ENCODE data around the gene DDIT3. TPM values are rescaled to one million over a fixed set of nuclear protein-coding genes. Genes with fewer than 3 reads are reported as not detected.

The DDIT3 gene
- total and polyA plus RNA-seq, 12 donors: 7.7 to 98.4 (median 48.7) TPM

DNA sequence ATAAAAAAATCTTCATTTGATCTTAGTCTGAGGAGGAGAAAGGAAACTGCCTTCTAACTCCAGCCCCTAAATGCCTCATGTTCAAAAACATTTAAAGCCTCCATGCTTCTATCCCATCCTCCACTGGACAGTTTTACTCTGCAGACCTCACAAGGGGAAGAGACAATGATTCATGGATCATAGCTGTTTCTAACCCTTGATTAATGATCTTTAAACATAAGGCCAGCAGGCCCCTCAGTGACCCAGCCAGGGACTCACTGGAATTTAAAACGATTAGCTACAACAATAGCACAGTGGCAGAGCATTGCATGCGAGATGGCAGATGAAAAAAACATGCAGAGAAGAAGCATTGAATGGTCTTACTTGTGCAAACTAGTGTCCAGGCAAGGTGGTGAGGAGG, 20.7 kb upstream of the DDIT3 start:
- H3K9me3 ChIP-seq (replicated peaks in 1 of 3): no peaks in the 10 kb centered on the region
- peaks cover 0 to 40% of the 10 kb centered on the region in 2 donors for H3K36me3 ChIP-seq (replicated peaks in 1 of 2)
- no peak overlapping the region for H3K4me3 ChIP-seq
- H3K27me3 ChIP-seq: no peaks in the 10 kb centered on the region
- H3K27ac ChIP-seq: no peak overlapping the region
- DNase-seq: no peak
- WGBS, 4 donors: 36 to 50% (median 40%) methylated on average over 2 of the region's 2 CpGs
- H3K4me1 ChIP-seq (replicated peaks in 1 of 2): peaks cover 6 to 25% of the 10 kb centered on the region in 2 donors
- no peak for TF ChIP-seq POLR2A (IDR thresholded peaks at IDR 0.05)
- TF ChIP-seq, protein P1, sequence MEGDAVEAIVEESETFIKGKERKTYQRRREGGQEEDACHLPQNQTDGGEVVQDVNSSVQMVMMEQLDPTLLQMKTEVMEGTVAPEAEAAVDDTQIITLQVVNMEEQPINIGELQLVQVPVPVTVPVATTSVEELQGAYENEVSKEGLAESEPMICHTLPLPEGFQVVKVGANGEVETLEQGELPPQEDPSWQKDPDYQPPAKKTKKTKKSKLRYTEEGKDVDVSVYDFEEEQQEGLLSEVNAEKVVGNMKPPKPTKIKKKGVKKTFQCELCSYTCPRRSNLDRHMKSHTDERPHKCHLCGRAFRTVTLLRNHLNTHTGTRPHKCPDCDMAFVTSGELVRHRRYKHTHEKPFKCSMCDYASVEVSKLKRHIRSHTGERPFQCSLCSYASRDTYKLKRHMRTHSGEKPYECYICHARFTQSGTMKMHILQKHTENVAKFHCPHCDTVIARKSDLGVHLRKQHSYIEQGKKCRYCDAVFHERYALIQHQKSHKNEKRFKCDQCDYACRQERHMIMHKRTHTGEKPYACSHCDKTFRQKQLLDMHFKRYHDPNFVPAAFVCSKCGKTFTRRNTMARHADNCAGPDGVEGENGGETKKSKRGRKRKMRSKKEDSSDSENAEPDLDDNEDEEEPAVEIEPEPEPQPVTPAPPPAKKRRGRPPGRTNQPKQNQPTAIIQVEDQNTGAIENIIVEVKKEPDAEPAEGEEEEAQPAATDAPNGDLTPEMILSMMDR (IDR thresholded peaks at IDR 0.05): no peak
- intact Hi-C loops (cut with DNase I): no loop called here

DNA sequence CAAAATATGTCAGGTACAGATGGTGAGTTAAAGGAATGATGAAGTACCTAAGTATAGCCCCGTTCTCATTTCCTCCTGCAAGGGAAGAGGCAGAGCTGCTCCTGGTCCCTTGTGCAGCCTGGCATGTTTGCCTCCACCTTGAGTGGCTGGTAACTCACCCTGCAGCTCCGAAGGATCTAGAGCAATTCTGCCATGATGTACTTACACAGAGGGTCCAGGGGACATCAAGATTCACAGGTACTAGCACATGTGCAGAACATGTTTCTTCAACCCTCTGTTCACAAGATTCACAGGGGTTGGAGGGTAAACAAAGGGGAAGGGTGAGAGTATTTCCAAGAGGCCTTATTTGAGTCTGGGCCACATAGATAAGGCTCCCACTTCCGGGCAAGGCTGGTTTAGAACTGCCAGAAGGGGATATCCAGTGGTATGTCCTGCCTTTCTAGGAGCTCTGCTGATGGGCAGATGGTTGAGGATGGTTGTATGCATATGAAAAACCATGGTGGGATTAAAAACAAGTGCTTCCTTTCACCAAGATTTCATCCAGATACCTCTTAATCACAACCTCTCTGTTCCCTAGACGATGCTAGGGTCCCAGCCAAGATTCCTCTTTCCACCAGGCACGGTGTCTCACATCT, 18.9 kb upstream of the DDIT3 start:
- TF ChIP-seq, protein P1 (IDR thresholded peaks at IDR 0.05): no peak
- no peak for TF ChIP-seq POLR2A (IDR thresholded peaks at IDR 0.05)
- Histone ChIP-seq H3K27ac (no peak overlapping the region), H3K27me3 (no peaks in the 10 kb centered on the region), H3K4me1 (replicated peaks in 1 of 2) (peaks cover 0 to 10% of the 10 kb centered on the region in 2 donors), H3K4me3 (no peak overlapping the region), H3K36me3 (replicated peaks in 1 of 2) (peaks cover 0 to 57% of the 10 kb centered on the region in 2 donors), H3K9me3 (replicated peaks in 1 of 3) (no peaks in the 10 kb centered on the region)
- intact Hi-C loops (cut with DNase I): no loop called here
- no peak for DNase-seq
- WGBS, 4 donors: 86 to 92% (median 91%) methylated on average over 5 of the region's 5 CpGs

DNA sequence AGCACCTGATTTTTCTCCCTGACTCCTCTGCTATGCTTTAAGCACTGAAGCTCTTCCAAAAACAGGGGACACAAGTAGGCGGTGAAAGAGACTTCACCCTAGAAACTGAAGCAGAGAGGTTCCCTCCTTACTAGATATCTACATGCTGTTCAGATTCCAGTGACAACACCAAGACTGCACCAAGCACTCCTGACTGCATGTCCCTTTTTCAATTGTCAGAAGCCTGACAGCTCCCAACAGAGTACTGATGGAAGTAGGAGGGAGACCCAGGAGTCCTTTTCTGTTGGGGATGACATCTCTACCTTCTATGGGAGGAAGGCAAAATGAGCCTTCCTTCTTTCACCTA, 16.3 kb upstream of the DDIT3 start:
- Histone ChIP-seq H3K4me1 (replicated peaks in 1 of 2) (peaks cover 0 to 9% of the 10 kb centered on the region in 2 donors), H3K27ac (no peak overlapping the region), H3K9me3 (replicated peaks in 1 of 3) (no peaks in the 10 kb centered on the region), H3K27me3 (no peaks in the 10 kb centered on the region), H3K4me3 (no peak overlapping the region), H3K36me3 (replicated peaks in 1 of 2) (peaks cover 0 to 73% of the 10 kb centered on the region in 2 donors)
- TF ChIP-seq POLR2A (IDR thresholded peaks at IDR 0.05): no peak
- TF ChIP-seq, protein P1 (IDR thresholded peaks at IDR 0.05): no peak
- intact Hi-C loops (cut with DNase I): no loop called here
- 94 to 100% (median 100%) methylated on average over 1 of the region's 1 CpG for WGBS, 4 donors
- DNase-seq: no peak

DNA sequence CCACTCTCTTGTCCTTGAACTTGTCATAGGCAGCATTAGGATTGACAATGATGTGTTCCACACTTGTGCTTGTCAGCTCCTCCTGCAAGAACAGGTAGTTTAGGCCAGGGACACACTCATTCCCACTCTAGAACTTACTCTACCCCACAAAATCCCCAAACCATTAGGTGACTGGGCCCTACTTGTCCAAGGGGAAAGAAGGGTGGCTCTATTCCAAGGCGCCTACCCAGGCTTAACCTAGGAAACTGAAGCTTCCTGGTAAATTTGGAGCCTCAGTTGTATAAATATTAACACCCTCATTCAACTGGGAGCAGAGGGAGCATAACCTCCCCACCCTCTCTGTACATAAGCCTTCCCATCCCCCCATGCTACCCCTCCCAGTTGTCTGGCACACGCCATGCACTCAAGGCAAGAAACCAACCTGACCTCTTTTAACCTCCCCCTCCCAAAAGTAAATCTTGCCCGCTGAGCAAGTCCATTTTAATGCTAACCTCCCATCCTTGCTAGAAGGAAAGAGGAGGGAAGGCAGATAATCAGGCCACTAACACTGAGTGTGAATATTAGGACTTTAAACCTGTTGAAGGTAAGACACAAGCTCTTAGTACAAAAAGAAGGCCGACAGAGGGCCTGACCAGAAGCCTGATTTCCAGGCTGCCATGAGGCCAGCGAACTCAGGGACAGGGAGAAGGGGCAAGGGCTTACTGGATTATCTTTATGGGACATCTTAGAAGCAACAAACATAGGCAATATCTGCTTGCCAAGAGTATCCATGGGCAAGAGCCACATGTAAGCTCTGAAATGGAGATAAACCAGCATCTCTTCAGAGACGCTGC, 15.7 kb upstream of the DDIT3 start:
- 74 to 91% (median 77%) methylated on average over 6 of the region's 6 CpGs for WGBS, 4 donors
- Histone ChIP-seq H3K9me3 (replicated peaks in 1 of 3) (no peaks in the 10 kb centered on the region), H3K27me3 (no peaks in the 10 kb centered on the region), H3K27ac (no peak overlapping the region), H3K4me3 (no peak overlapping the region), H3K36me3 (replicated peaks in 1 of 2) (peaks cover 0 to 75% of the 10 kb centered on the region in 2 donors), H3K4me1 (replicated peaks in 1 of 2) (peaks cover 0 to 3% of the 10 kb centered on the region in 2 donors)
- no peak for DNase-seq
- no peak for TF ChIP-seq POLR2A (IDR thresholded peaks at IDR 0.05)
- TF ChIP-seq, protein P1 (IDR thresholded peaks at IDR 0.05): no peak
- intact Hi-C loops (cut with DNase I): no loop called here
